ENCODE data around the gene ASPG.

- no peak for TF ChIP-seq REST (IDR thresholded peaks at IDR 0.05; ENCODE audit: insufficient read depth in 1 of 2, low read depth in 2 of 2, low read length in 2 of 2)
- TF ChIP-seq SIN3A (IDR thresholded peaks at IDR 0.05; ENCODE audit: borderline replicate concordance, insufficient read depth, low read length): no peak
- TF ChIP-seq POLR2AphosphoS5 (IDR thresholded peaks at IDR 0.05; ENCODE audit: low read depth, low read length): no peak
These were observed 41.5 kb upstream of the ASPG start for GRCh38 chr14:104044016-104044415.

All from PFSK-1 (cell line).